Neuron (in vitro differentiated cells): ENCODE measurements around the gene DEFB125.
"Not testable (repeated sequence)": the region's sequence is repeated elsewhere in the genome, so short reads cannot be mapped to it uniquely, and the experiment has no call there.

ENCODE experiments used
- H2AFZ ChIP-seq: one replicate; pipeline ENCODE4 v1.6.1; 2013; ENCODE audit warnings: low read depth, mild to moderate bottlenecking, inconsistent platforms, low read length, moderate library complexity
- H3K27me3 ChIP-seq: one replicate; pipeline ENCODE4 v1.6.1; 2013; ENCODE audit warnings: low read length; ENCODE audit not compliant: insufficient read depth
- H3K36me3 ChIP-seq: one replicate; pipeline ENCODE4 v1.6.1; 2013; ENCODE audit warnings: low read length; ENCODE audit not compliant: insufficient read depth
- H3K4me1 ChIP-seq: one replicate; pipeline ENCODE4 v1.6.1; 2013; ENCODE audit warnings: low read length; ENCODE audit not compliant: insufficient read depth
- H3K4me3 ChIP-seq: 2 replicates; pipeline ENCODE4 v1.5.1; 2013; ENCODE audit warnings: mild to moderate bottlenecking, low read length, moderate library complexity
- H3K9me3 ChIP-seq: one replicate; pipeline ENCODE4 v1.6.1; 2013; ENCODE audit warnings: low read length

The DEFB125 gene

DNA sequence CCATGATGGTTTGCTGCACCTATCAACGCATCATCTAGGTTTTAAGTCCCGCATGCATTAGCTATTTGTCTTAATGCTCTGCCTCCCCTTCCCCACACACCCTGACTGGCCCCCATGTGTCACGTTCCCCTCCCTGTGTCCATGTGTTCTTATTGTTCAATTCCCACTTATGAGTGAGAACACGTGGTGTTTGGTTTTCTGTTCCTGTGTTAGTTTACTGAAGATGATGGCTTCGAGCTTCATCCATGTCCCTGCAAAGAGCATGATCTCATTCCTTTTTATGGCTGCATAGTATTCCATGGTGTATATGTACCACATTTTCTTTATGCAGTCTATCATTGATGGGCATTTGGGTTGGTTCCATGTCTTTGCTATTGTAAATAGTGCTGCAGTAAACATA lies 10.2 kb downstream of the DEFB125 start:
- H3K36me3 ChIP-seq, H3K27me3 ChIP-seq, H3K4me3 ChIP-seq, H3K9me3 ChIP-seq, H3K4me1 ChIP-seq, H2AFZ ChIP-seq: not testable (repeated sequence)

DNA sequence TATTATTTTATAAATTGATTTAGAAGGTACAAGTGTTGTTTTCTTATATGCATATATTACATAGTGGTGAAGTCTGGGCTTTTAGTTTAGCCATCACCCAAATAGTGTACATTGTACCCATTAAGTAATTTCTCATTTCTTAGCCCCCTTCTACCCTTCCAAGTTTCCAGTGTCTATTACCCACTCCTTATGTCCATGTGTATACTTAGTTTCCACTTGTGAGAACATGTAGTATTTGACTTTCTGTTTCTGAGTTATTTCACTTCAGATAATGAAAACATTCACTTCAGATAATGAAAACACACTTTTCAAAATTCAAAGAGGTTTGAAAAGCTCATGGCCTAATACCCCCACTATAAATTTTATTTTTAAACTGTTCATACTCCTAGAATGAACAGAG lies 14.5 kb downstream of the DEFB125 start:
- Histone ChIP-seq H3K36me3 (no peaks in the 10 kb centered on the region), H3K4me1 (no peaks in the 10 kb centered on the region), H3K9me3 (no peaks in the 10 kb centered on the region), H3K27me3 (peaks cover 2% of the 10 kb centered on the region), H2AFZ (no peak overlapping the region), H3K4me3 (no peak overlapping the region)

DNA sequence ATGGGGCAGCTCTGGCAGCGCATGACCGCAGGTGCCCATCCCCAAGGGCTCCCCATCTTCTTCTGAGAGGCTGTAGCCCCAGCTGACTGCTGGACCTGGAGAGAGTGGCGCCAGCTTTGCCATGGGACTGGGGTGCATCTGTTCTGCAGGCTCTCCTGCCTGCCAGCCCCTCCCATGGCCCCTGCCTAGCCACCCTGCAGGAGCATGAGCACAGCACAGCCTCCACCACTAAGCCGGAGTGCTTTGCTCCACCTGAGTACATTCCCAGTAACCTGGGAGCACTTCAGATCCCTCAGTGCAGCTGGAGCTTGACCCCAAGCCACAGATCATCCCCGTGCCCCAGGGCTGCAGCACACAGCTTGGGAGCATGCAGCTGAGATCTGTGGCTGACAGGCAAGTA lies 16.0 kb downstream of the DEFB125 start:
- peaks cover 2% of the 10 kb centered on the region for H3K27me3 ChIP-seq
- no peaks in the 10 kb centered on the region for H3K9me3 ChIP-seq
- no peaks in the 10 kb centered on the region for H3K4me1 ChIP-seq
- H2AFZ ChIP-seq, result no peak overlapping the region
- no peaks in the 10 kb centered on the region for H3K36me3 ChIP-seq
- H3K4me3 ChIP-seq, result no peak overlapping the region

DNA sequence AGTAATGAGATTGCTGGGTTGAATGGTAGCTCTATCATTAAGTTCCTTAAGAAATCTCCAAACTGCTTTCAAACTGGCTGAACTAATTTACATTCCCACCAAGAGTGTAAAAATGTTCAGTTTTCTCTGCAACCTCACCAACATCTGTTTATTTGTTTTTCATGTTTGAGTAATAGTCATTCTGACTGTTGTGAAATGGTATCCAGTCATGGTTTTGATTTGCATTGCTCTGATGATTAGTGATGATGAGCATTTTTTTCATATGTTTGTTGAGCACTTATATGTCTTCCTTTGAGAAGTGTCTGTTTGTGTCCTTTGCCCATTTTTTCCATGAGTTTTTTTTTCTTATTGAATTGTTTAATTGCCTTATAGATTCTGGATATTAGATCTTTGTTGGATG lies 24.9 kb downstream of the DEFB125 start:
- Histone ChIP-seq H3K4me3 (no peak overlapping the region), H3K27me3 (no peaks in the 10 kb centered on the region), H3K36me3 (no peaks in the 10 kb centered on the region), H3K4me1 (peaks cover 5% of the 10 kb centered on the region), H3K9me3 (no peaks in the 10 kb centered on the region), H2AFZ (no peak overlapping the region)

DNA sequence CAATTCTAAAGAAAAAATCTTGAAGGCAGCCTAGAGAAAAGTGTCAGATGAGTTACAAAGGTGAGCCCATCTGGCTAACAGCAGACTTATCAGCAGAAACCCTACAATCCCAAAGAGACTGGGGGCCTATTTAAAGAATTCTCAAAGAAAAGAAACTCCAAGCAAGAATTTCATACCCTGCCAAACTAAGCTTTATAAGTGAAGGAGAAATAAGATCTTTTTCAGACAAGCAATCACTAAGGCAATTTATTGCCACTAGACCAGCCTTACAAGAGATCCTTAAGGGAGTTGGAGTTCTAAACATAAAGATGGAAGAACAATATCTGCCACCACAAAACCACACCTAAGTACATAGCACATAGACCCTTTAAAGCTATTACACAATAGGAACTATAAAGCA lies 30.0 kb downstream of the DEFB125 start:
- H3K4me1 ChIP-seq, result no peaks in the 10 kb centered on the region
- H3K27me3 ChIP-seq, result no peaks in the 10 kb centered on the region
- H3K4me3 ChIP-seq, result no peak overlapping the region
- no peaks in the 10 kb centered on the region for H3K9me3 ChIP-seq
- no peaks in the 10 kb centered on the region for H3K36me3 ChIP-seq
- no peak overlapping the region for H2AFZ ChIP-seq

DNA sequence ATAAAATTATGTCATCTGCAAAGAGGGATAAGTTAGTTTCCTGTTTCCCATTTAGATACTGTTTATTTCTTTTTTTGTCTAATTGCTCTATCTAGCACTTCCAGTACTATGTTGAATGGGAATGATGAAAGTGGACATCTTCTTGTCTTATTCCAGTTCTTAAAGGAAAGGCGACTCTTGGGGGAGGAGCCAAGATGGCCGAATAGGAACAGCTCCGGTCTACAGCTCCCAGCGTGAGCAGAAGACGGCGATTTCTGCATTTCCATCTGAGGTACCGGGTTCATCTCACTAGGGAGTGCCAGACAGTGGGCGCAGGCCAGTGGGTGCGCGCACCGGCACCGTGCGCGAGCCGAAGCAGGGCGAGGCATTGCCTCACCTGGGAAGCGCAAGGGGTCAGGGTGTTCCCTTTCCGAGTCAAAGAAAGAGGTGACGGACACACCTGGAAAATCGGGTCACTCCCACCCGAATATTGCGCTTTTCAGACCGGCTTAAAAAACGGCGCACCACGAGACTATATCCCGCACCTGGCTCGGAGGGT lies 42.4 kb downstream of the DEFB125 start:
- not testable (repeated sequence) for H3K27me3 ChIP-seq, H3K4me1 ChIP-seq, H2AFZ ChIP-seq, H3K4me3 ChIP-seq, H3K36me3 ChIP-seq, H3K9me3 ChIP-seq

DNA sequence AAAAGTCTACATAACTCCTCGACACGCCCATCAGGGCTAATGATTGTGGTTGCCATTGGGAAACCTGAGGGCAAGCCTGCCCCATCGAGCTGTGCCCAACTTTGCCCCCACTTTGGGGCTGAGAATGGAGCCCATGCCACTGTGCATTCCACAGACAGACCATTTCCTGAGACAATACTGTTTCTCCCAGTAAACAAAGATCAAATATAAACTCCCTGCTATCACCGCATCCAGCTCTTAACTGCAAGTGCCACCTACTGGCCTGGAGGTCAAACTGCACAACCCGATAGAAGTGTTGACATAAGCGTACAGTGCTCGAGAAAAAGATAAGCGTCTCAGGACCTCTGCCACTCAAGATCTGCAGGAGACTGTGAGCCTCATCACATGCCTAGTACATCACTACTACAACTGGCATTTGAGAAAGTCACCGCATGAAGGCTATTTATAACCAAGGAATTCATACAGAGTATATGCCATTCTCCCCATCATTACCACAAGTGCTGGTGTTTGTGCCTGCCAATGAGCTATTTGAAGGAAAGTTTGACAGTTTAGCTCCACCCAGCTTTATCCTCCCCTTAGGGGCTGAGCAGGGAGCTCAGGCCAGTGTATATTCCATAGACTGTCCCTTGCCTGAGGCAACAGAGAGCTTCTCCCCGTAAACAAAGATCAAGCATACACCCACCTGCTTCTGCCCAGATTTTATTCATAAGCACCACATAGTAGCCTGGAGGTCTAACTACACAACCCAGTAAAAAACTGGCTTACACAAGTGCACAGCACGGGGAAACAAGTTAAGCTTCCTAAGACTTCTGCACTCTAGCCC lies 50.4 kb downstream of the DEFB125 start:
- H3K9me3 ChIP-seq, result no peaks in the 10 kb centered on the region
- H3K27me3 ChIP-seq, result peaks cover 3% of the 10 kb centered on the region
- H3K4me1 ChIP-seq, result no peaks in the 10 kb centered on the region
- H3K4me3 ChIP-seq, result no peak overlapping the region
- H2AFZ ChIP-seq, result no peak overlapping the region
- no peaks in the 10 kb centered on the region for H3K36me3 ChIP-seq

DNA sequence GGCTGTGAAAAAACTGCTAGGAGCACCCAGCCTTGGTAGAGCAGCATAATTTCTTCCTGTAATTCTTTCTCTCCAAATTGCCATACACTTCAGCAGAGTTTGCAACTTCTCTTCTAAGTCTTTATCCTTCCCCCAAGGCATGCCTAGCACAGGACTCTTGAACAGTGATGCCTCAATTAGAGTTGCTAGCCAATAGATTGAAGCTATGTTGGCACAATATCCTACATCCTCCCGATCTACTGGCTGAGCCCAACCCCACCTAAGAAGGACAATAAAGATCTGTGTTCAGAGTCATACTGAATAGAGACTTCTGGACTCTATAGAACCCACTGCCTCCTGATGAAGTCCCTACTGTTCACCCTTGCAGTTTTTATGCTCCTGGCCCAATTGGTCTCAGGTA lies 54.8 kb downstream of the DEFB125 start, which contains the start of gene DEFB126:
Gene DEFB126, plus strand, starts transcription at position 301 of the 400 bp plus-strand sequence. Its CDS starts 39 bp downstream, at position 340.
- Histone ChIP-seq H3K9me3 (no peaks in the 10 kb centered on the region), H3K4me1 (no peaks in the 10 kb centered on the region), H3K36me3 (no peaks in the 10 kb centered on the region), H3K27me3 (peaks cover 23% of the 10 kb centered on the region), H3K4me3 (no peak within 1 kb of the TSS), H2AFZ (no peak within 1 kb of the TSS)

DNA sequence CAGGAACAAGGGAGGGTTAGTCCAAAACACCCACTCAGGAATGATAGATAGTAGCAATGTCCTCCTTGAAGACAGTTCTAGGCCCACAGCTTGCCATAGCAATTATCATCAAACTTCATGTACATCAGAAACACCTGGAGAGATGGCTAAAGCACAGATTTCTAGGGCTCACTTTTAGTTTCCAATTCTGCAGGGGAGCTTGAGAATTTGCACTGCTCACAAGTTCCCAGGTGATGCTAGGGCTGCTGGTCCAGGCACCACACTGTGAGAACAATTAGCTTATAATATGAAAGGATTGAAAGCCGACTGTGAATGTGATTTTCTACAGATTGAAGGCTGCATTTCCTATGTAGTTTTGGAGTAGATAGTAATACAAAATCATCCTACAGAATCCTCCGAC lies 58.4 kb downstream of the DEFB125 start:
- Histone ChIP-seq H3K27me3 (peaks cover 27% of the 10 kb centered on the region), H3K4me3 (no peak overlapping the region), H3K4me1 (no peaks in the 10 kb centered on the region), H2AFZ (no peak overlapping the region), H3K36me3 (no peaks in the 10 kb centered on the region), H3K9me3 (no peaks in the 10 kb centered on the region)
